H1 (cell line): Measurements from ENCODE around the gene MRPS27. TPM values are rescaled to one million over a fixed set of nuclear protein-coding genes. Genes with fewer than 3 reads are reported as not detected.

Source experiments
- RFX5 ChIP-seq: IDR thresholded peaks from 2 replicates; pipeline ENCODE4 v1.6.1; 2011; ENCODE audit warnings: low read depth, low read length, improper control_type of control experiment, borderline replicate concordance
- SIX5 ChIP-seq: IDR thresholded peaks from 2 replicates; pipeline ENCODE4 v1.6.1; 2011; ENCODE audit warnings: mild to moderate bottlenecking, low read depth, low read length
- polyA plus RNA-seq, 7 experiments: library from polyadenylated mRNA; depleted of rRNA in 3 of 7; stranded (reverse) in 5 of 7; unstranded in 2 of 7; fragments of >200 nt in 5 of 7; fragments of 200-250 nt in 2 of 7; gene quantifications; 1 replicate in 5 of 7; 2 replicates in 1 of 7; 4 replicates in 1 of 7; pipeline versions ENCODE4 v1.2.1 to v1.2.3, GENCODE V29; 2011 to 2013; ENCODE audit warnings: missing spikeins in 2 of 7, mixed read lengths in 2 of 7
- total RNA-seq: library from RNA; stranded (reverse); fragmentation: NEBNext Ultra II Directional; extraction: Animal tissue kit (Norgen Biotek cat#: 25700); gene quantifications from 2 replicates; pipeline ENCODE4 v1.2.1, GENCODE V29; 2021
- TF ChIP-seq, protein P1 (sequence below): IDR thresholded peaks from 2 replicates; pipeline ENCODE4 v1.6.1; 2012; ENCODE audit warnings: low read length, inconsistent platforms

Gene MRPS27
- total and polyA plus RNA-seq, 2 of the 8 experiments (the other 6 are each of a cell fraction or from before 2014, with no cell fraction given): 93.2 to 102 TPM

GRCh38 chr5:72355706-72356299, 35.8 kb upstream of the MRPS27 start (continued):
- TF ChIP-seq, protein P1, sequence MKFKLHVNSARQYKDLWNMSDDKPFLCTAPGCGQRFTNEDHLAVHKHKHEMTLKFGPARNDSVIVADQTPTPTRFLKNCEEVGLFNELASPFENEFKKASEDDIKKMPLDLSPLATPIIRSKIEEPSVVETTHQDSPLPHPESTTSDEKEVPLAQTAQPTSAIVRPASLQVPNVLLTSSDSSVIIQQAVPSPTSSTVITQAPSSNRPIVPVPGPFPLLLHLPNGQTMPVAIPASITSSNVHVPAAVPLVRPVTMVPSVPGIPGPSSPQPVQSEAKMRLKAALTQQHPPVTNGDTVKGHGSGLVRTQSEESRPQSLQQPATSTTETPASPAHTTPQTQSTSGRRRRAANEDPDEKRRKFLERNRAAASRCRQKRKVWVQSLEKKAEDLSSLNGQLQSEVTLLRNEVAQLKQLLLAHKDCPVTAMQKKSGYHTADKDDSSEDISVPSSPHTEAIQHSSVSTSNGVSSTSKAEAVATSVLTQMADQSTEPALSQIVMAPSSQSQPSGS: no peak
- TF ChIP-seq RFX5 (no peak), SIX5 (no peak)
- TF ChIP-seq, all 59 proteins: peak for 2
